SIG-M5 (cell line): ENCODE measurements around the gene GOLGA6A.
"Not testable (repeated sequence)": the region's sequence is repeated elsewhere in the genome, so short reads cannot be mapped to it uniquely, and the experiment has no call there.

ENCODE experiments used
- DNase-seq: peaks from one replicate; lab custom pipeline; 2025; lab: John Stamatoyannopoulos, UW

Gene GOLGA6A

DNA sequence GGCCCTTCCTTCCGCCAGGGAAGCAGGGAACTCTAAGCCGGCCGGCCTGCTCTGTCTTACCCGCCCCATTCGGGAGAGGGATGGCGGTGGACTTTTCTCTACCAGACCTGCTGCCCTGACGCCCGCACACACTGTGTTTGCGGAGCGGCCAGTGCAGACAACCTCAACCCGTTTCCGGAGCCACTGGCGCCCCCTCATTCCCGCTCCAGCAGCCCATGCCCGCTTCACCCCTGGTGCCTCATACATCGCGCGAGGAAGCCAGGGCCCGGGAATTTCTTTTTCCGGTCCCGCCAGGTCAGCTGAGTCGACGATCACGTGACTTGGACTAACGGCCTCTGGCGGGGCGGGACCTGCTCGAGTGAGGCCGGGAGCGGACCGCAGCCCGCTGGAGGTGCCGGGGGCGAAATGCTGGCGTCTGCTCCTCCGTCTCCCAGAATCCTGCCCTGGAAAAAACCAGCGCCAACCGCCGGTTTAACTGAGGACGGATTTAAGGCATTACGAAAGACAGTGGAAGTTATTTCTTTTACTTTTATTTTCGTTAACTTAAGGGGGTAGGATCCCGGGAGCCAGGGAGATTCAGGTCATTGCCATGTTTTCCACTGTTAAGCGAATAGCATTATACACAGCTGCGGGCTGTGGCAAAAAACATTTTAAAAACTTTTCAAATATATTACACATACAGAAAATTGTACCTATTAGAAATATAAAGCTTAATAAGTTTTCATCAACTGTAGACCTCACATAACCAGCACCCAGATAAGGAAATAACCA is 17.8 kb upstream of the GOLGA6A start:
- not testable (repeated sequence) for DNase-seq

DNA sequence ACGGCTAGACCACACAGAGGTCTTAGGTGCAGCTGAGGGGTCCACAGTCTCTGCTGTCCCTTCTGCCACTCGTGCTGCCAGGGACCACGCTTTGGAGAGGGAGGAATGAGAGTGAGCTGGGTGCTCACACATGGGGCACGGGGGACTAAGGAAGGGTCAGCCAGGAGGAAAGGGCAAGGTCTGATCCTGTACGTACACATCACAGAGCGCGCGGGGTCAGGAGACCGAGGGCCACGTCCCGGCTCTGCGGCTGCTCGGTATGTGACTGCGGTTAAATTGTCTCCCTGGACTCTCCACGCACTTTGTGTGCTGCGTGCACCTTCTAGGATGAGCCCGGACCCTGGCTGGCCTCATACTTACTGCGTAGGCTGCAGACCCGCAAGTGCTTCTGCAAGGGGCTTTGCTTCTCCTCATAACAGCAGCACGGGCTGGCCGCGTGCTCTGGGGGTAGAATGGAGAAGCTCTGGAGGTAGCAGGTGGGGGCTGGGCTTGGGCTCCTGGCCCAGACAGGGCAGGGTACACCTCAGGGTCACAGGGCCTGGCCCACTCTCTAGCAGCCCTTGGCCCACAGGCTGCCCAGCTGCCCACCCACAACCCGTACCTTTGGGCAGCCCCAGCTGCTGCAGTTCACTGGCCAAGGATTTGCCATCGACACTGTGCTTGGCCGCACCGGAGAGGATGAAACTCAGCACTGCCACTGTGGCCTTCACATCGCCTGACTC is 14.6 kb upstream of the GOLGA6A start:
- DNase-seq = not testable (repeated sequence)

DNA sequence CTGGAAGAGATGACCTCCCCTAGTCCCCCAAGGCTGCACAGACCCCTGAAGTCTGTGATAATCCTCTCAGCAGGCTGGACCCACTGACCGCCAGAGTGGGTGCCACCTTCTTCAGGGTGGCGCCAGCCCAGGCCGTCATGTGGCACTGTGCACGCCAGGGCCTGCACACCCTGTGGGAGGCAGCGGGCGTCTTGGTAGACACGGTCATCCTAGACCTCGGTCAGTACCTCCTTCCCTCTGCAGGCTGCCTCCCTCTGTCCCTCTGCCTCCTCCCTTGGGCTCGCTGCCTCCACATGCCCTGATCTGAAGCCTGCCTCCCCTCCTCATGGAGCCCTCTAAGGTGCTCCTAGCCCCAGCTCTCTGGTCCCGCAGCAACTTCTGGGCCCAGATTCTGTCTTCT is 13.3 kb upstream of the GOLGA6A start:
- not testable (repeated sequence) for DNase-seq

DNA sequence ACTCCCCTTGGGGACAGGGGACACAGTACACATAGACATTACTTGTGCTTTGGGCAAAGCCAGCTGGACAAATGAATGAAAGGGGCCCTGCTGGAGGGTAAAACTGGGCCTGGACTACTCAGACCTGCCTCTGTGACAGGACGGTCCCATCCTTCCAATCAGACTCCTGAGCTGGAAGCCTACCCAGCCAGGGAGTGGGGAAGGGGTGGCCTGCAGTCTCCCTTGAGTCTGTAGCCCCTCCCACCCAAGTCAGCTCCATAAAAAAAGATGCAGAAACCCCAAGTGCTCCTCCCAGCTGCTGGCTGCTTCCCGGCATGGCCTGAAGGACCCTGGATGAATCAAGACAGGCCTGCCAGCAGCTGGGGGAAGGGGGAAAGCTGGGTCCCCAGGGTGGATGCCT is 12.2 kb upstream of the GOLGA6A start:
- DNase-seq = not testable (repeated sequence)

DNA sequence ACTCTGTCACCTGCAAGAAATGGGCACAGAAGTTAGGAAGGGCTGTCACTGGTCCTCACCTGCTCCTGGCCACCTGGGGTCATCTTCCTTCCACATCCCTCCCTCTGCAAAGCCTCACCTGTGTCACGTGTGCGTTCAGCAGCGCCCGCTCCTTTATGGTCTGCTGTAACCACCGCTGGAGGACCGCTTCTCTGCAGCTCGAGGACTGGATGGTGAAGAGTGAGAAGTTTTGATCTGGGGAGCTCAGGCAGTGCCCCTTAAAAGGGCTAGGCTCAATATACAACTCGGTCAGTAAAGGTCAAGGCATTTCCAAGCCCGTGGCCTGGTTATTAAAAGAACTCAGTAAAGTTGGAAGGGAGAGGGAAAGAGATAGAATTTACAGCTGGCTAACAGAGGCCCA is 6.6 kb downstream of the GOLGA6A start:
- DNase-seq = not testable (repeated sequence)

DNA sequence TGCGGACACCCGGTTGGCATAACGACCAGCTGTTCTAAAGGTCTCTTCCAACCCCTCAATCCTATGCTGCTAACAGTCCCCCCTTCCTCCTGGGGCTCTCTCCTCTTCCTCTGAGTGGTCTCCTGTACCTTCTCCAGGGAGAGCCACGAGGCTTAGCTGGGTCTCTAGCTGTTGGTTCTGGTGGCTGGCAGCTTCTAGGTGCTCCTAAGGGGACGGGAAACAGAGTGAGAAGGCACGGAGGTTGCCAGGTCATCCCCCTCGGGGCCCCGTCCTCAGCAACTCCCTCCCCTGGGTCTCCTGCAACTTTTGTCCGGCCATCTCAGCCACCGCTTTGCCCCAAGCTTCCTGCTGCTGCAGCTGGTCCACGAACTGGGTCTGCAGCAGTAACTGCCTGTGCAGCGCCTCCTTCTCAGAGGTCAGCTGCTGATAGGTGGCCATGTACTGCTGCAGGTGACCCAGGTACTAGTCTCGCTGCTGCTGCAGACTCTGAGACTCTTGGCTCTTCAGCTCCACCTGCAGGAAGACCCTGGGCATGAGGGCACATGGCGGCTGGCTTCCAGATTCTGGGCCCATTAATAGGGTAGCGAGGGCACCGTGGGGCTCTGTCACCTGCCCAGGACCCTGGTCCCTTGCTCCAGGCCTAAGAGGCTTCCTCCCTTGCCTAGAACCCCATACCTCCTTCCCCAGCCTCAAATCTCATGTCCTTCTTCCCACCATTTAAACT is 9.6 kb downstream of the GOLGA6A start:
- not testable (repeated sequence) for DNase-seq

DNA sequence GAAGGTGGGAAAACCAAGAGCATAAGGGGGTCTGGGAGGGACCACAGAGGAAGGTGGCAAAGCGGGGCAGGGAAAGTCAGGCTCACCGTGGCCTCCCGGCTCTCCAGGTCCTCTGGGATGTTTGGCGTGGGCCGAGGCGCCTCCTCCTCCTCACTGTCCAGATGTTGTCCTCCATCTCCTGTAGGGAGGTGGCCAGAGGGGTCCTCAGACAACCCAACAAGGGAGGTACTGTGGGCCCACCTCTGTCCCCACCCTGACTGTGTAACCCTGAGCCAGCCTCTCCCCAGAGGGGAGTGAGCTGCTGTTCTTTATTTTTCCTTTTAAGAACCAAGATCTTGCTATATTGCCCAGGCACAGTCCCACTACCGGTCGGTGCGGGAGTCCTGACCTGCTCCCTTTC is 10.2 kb downstream of the GOLGA6A start:
- not testable (repeated sequence) for DNase-seq

DNA sequence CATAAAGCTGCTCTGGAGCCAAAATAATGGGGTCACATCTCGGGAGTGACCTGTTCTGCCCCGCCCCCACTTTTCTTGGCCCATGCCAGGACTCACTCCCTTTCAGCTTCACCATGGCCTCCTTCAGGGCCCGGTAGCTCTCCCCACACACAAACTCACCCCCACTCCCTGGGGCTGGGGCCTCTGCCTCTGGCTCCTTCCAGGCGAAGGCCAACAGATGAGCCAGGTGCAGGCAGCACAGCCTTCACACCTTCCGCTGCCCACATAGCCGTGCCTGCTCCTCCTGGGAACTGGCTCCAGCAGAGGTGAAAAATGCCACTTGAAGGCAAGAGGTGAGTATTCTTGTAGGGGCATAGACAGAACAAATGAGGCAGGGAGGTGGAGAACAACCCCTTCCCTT is 10.7 kb downstream of the GOLGA6A start:
- not testable (repeated sequence) for DNase-seq

DNA sequence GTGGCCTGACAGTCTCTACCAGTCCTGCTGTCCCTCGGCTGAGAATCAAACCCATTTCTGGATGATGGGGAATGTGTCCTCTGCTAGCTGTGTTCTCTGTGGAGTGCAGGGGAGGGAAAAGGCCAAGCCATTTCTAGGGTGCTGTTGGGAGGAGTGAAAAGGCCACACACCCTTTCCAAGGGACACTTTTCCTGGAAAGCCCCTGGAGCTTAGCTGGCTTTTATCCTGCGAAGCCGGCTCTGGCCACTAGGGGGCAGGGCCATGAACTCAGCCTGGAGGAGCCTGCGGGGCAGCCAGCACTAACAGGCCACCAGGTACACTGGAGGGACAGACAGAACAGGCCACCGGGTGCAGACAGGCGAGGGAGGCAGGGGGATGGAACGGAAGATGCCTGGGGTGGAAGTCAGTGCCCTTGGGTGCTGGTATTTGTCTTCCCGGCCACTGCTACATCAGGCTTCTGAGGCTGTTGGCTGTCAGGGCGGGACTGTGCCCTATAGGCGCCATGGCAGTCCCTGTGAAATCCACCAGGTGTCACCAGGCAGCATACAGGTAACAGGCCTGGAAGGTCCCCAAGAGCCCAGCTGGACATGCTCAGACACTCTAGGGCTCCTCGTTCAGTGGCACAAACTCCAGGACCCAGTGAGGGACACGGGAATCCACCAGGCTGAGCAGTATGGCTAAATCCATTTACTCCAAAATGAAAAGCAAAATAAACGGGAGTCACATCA is 16.5 kb downstream of the GOLGA6A start:
- not testable (repeated sequence) for DNase-seq

DNA sequence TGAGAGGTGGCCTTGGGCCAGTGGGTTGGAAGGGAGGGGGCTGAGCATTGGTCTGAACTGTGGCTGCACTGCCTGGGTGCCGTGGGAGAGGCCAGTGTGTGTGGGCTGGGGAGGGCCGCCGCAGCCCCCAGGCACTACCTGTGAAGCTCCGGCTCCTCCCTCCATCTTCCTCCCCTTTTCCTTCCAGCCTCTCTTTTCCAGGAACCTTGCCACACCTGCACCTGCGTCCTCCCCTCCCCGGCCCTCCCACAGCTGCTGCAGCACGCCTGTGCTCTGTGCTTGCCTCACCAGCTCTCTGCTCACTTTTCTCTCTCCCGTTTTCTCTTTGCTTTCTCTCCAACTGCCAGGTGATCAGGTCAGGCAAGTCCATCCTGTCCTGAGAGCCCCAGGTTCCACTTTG is 17.5 kb downstream of the GOLGA6A start:
- not testable (repeated sequence) for DNase-seq

DNA sequence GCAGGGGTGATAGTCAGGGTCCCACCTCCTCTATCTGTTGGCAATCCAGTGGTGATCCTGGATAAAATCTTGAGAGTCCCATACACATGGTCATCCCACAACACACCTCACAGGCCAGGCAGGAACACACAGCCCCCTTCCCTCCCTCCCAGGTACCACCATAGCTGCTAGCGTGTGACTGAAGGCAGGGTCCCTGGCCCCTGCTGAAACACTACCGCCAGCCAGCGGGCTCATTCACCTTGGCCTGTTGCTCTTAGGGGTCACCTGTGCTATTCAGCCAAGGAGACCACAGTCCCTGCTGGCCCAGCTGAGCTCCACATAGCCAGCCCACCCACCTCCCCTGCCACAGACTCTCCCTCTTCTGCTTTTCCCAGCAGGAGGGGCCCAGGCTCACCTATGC is 18.2 kb downstream of the GOLGA6A start:
- DNase-seq = not testable (repeated sequence)

DNA sequence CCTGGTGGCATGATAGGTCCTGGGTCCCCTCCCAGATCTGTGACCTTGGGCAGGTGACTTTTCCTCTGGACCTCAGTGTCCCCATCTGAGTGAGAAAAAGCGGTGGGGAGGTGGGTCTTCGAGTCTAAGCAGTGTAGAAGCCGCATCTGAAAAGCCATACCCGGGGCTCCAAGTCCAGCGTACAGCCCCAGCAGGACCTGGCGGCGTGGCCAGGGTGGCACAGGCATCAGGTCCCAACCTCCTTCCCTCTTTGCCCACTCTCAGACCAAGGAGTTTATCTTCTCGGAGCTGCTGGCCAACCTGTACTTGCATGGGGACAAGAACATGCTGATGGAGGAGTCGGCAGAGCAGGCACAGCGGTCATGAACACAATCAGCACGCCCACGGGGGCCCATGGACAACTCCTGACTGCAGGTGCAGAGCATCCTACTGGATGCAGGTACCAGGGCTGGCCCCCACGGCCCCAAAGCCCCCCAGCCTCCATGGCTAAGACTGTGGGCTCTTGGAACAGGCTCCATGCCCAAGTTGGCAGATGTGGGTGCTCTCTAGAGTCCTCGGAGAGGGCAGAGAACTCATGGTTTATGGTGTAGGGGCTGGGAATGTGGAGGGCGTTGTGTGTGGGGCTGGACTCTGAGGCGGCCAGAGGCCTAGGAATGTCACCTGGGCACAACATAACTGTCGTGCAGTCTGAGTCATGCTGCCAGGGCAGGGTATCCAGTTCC is 18.8 kb downstream of the GOLGA6A start:
- DNase-seq = not testable (repeated sequence)

DNA sequence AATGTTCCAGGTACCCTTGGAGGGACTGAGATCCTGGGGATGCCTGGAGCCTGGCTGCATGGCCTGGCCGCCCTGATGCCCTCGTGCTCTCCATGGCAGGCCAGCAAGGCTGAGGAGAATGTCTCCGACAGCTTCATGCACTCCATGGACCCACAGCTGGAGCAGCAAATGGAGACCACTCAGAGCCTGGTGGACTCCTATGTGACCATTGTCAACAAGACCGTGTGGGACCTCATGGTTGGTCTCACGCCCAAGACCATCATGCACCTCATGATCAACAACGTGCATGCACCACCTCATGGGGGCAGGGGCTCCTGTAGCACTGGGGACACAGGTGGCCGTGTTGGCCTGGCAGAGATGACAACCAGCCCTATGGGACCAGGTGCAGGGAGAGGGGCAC is 19.7 kb downstream of the GOLGA6A start:
- no peak for DNase-seq

DNA sequence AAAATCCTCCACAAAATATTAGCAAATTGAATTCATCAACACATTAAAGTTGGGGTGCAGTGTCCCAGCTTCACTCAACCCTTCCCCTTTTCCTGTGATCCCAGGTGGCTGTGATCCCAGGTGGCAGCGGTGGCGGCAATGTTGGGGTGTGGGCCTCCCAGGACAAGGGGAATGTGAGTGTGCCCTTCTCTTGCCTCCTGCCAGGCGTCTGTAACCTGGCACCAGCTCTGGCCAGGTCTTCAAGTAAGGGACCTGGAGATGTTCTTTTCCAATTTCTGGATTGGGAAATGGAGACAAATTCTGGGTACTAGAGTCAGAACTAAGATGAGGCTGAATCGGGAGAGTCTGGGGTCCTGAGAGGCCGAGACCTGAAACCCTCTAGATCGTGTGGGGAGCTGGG is 20.1 kb downstream of the GOLGA6A start:
- DNase-seq = no peak

DNA sequence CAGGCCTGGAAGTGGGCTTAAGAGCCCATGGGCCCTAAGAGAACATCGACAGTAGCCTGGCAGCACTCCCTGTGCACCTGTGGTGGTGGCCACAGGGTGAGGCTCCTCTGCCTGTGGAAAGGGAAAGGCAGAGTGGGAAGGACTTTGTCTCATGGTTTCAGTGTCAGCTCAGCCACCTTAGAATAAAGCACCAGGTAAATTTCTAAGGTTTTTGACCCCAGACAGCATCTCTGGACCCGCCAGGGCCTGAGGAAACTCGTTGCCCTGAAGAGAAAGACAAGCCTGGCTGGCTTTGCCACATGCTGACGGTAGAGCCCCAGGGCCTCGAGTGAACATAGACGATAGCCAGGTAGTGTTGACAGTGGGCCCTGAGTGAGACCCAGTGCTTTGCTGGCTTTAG is 22.1 kb downstream of the GOLGA6A start:
- DNase-seq = no peak

DNA sequence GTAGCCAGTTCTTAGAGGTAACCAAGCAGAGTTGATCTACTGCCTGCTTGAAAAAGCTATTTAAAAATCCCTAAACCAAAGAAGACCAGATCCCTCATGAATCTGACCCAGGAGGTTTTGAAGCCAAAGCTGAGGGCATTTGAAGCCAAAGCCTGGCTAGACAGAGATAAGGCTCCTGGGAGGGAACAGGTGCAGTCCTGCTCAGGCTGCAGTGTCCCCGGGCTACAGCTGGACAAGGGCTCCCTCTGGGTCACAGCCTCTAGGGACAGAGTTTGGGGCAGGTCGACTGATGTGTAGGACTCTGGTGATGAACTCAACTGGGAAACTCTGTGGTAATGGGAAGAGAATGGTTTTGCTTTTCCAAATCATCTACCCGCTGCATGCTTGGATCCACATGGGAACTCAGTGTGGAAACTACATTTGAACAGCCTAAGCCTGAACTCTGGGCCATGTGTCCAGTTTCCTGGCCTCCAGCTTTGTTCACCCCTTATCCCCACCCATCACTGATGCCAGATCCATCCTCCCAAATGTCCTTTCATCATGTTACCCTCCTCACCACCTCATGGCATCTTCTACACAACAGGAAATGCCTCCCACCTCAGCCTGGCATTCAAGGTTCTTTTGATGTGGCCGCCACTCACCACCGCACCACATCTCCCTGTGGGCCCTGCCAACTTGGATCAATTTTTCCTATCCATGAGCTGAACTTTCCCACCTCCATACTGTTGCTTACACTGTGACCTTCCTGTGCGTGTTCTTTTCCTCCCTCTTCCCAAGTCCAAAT is 23.1 kb downstream of the GOLGA6A start:
- DNase-seq = not testable (repeated sequence)

DNA sequence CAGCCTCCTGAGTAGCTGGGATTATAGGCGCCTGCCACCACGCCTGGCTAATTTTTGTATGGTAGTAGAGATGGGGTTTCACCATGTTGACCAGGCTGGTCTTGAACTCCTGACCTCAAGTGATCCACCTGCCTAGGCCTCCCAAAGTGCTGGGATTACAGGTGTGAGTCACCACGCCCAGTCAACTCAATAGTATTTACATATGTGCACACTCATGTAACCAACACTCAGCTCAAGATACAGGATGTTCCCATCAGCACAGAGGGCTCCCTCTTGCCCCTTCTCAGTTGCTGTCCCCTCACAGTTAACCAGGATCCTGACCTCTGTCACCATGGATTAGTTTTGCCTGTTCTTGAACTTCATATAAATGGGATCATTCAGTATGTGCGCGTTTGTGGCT is 26.0 kb downstream of the GOLGA6A start:
- DNase-seq = not testable (repeated sequence)

DNA sequence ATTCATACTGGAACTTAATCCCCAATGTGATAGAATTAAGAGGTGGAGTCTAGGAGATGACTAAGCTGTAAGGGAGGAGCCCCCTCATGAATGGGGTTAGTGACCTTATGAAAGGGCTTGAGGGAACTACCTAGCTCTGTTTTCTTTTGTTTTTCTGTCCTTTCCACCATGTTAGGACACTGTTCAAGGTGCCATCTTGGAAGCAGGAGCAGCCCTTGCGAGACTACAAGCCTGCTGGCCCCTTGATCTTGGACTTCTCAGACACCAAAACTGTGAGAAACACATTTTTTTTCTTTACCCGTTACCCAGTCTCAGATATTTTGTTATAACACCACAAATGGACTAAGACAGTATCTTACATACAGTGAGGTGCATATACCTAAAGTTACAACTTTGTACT is 26.5 kb downstream of the GOLGA6A start:
- no peak for DNase-seq

DNA sequence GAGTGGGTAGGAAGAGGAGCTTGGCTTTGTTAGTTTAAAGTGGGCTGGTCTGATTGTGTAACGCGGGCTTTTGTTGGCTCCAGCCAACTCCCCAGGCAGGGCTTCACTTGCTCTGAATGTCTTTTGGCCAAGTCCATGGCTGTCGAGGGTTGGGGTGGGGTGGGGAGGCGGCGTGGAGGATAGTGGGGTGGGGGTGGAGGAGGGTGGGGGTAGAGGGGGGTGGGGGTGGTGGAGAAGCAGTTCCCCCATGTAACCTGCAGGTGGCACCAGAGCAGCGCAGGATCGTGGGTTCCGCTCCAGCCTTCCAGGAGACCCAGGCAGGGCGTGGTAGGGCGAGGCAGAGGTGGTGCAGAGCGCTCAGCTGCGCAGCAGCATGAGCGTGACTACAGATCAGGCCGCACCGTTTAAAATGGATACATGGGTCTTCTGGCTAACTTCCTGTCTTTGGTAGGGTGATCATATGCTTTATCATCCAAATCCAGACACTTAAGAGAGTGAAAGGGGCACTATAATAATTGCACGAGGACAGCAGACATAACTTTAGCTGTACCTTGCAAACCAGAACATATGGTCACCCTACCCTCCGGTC is 28.3 kb downstream of the GOLGA6A start:
- no peak for DNase-seq

DNA sequence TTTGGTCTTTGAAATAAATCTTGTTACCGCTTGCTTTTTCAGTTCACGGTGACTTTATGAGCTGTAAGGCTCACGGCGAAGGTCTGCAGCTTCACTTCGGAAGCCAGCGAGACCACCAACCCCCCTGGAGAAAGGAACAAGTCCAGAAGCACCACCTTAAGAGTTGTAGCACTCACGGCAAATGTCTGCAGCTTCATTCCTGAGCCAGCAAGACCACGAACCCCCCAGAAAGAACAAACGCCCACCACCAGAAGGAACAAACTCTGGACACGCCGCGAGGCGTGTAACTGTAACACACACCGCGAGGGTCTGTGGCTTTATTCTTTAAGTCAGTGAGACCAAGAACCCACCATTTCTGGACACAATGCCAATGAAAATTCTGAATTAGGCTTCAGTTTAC is 28.8 kb downstream of the GOLGA6A start:
- DNase-seq = no peak
